HepG2 (cell line): ENCODE results near the gene STK39.

Source experiments
- ESRRA ChIP-seq: sonication (generic); formaldehyde crosslinking; IDR thresholded peaks from 2 replicates; pipeline ENCODE4 v1.5.1; 2020; ENCODE audit warnings: mild to moderate bottlenecking, low read depth, missing genetic modification reagents
- SP1 ChIP-seq, 2 experiments: fragments of 450-650 bp in 1 of 2; sonication (generic) in 1 of 2; formaldehyde crosslinking in 1 of 2; IDR thresholded peaks; 2 replicates each; pipeline versions ENCODE4 v1.4.0 to v1.6.1; 2016 to 2020; ENCODE audit warnings: missing genetic modification reagents in 1 of 2
- ZNF460 ChIP-seq: sonication (generic); formaldehyde crosslinking; IDR thresholded peaks from 2 replicates; pipeline ENCODE4 v1.5.1; 2020; ENCODE audit warnings: missing genetic modification reagents, mild to moderate bottlenecking, borderline replicate concordance
- TF ChIP-seq, protein P1 (sequence below): IDR thresholded peaks from 2 replicates; pipeline ENCODE4 v1.6.1; 2012; ENCODE audit warnings: inconsistent platforms

DNA sequence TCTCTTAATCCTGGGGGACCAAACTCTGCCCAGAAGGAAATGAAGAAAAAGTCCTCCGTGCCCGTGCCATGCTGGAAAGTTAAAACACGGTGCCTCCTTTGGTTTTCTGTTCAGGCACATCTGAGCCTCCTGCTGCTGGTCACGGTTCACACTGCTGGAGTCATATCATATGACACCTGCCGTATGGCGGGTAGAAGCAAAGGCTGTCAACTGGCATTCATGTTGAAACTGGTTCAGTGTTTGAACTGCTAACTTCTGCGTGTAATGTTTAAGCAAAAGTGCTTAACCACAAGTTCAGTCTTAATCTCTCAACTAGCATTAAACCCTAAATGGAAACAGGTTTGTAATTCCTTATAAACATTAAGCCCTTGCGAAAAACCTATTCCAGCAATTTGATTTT is 3.1 kb downstream of the STK39 start:
- TF ChIP-seq ZNF460 (CRISPR knock-in tag) (no peak), SP1 (IDR thresholded peaks at IDR 0.05) (no peak), SP1 (CRISPR knock-in tag; IDR thresholded peaks at IDR 0.05) (no peak), ESRRA (CRISPR knock-in tag) (no peak)
- TF ChIP-seq, protein P1, sequence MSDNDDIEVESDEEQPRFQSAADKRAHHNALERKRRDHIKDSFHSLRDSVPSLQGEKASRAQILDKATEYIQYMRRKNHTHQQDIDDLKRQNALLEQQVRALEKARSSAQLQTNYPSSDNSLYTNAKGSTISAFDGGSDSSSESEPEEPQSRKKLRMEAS, result peak; percentile 92
